ENCODE measurements around the gene COA8.
"Not testable (repeated sequence)": the region's sequence is repeated elsewhere in the genome, so short reads cannot be mapped to it uniquely, and the experiment has no call there.

DNA sequence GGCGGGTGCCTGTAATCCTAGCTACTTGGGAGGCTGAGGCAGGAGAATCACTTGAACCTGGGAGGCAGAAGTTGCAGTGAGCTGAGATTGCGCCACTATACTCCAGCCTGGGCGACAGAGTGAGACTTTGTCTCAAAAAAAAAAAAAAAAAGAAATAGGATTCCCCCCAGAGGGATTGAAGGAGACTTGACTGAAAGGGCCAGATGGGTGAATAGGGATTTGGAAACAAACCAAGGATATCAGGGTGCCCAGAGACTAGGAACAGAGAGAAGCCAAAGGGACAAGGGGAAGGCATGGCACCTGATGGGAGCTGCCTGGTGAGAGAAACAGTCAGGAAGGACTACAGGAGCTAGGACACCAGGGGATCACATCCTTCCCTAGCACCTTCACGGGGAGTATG, 46.3 kb downstream of the COA8 start:
- TF ChIP-seq TAF1, POLR2A, POLR2AphosphoS5 (IDR thresholded peaks at IDR 0.05; ENCODE audit: low read depth, low read length): not testable (repeated sequence)

Measured in GM12891 (cell line).